Neural cell (in vitro differentiated cells): ENCODE measurements around the gene RMP24.

Experiments used
- H2AFZ ChIP-seq: fragments of 200-600, 300-800 bp; sonication (generic), shearing (Covaris generic); 2 replicates; pipeline ENCODE4 v1.6.0; 2014; ENCODE audit warnings: low read depth, mild to moderate bottlenecking, antibody characterized with exemption, low read length, moderate library complexity
- H3F3A ChIP-seq: fragments of 200-600 bp; shearing (Covaris generic); 2 replicates; pipeline ENCODE4 v1.6.1; 2016; ENCODE audit warnings: mild to moderate bottlenecking, moderate library complexity, mixed read lengths, antibody characterized with exemption, low read length; ENCODE audit not compliant: insufficient read depth, poor library complexity, severe bottlenecking
- H3K27ac ChIP-seq: fragments of 200-600, 300-800 bp; sonication (generic), shearing (Covaris generic); 2 replicates; pipeline ENCODE4 v1.5.1; 2014; ENCODE audit warnings: mild to moderate bottlenecking, low read length, moderate library complexity
- H3K27me3 ChIP-seq: fragments of 300-800, 200-600 bp; sonication (generic), shearing (Covaris generic); 2 replicates; pipeline ENCODE4 v1.6.0; 2014; ENCODE audit warnings: mild to moderate bottlenecking, low read depth, low read length, moderate library complexity; ENCODE audit not compliant: insufficient read depth
- H3K36me3 ChIP-seq: fragments of 300-800, 200-600 bp; sonication (generic), shearing (Covaris generic); 2 replicates; pipeline ENCODE4 v1.5.1; 2014; ENCODE audit warnings: mild to moderate bottlenecking, antibody characterized with exemption, low read length, moderate library complexity; ENCODE audit not compliant: insufficient read depth
- H3K4me2 ChIP-seq: fragments of 300-800, 200-600 bp; sonication (generic), shearing (Covaris generic); 2 replicates; pipeline ENCODE4 v1.6.0; 2014; ENCODE audit warnings: mild to moderate bottlenecking, low read length
- H3K4me3 ChIP-seq: fragments of 300-800, 200-600 bp; sonication (generic), shearing (Covaris generic); 2 replicates; pipeline ENCODE4 v1.5.1; 2014; ENCODE audit warnings: mild to moderate bottlenecking, low read length, moderate library complexity
- H3K79me2 ChIP-seq: fragments of 200-600 bp; shearing (Covaris generic); replicated peaks from 2 replicates; pipeline ENCODE4 v1.6.0; 2014; ENCODE audit warnings: mild to moderate bottlenecking, low read length, moderate library complexity; ENCODE audit not compliant: insufficient read depth
- H3K9ac ChIP-seq: fragments of 300-800, 200-600 bp; sonication (generic), shearing (Covaris generic); 2 replicates; pipeline ENCODE4 v1.6.1; 2016; ENCODE audit warnings: mild to moderate bottlenecking, low read length, mixed read lengths
- H3K9me2 ChIP-seq: fragments of 200-600 bp; shearing (Covaris generic); 2 replicates; pipeline ENCODE4 v1.6.1; 2016; ENCODE audit warnings: mild to moderate bottlenecking, low read length, mixed read lengths; ENCODE audit not compliant: insufficient read depth
- H3K9me3 ChIP-seq: fragments of 200-600, 300-800 bp; sonication (generic), shearing (Covaris generic); 2 replicates; pipeline ENCODE4 v1.6.1; 2016; ENCODE audit warnings: mild to moderate bottlenecking, mixed run types, low read length, moderate library complexity, mixed read lengths
- H4K20me1 ChIP-seq: fragments of 200-600 bp; shearing (Covaris generic); 2 replicates; pipeline ENCODE4 v1.6.1; 2016; ENCODE audit warnings: mild to moderate bottlenecking, mixed run types; ENCODE audit not compliant: insufficient read depth
- EP300 ChIP-seq: fragments of 450-650 bp; conservative IDR thresholded peaks from 2 replicates; pipeline ENCODE4 v1.6.1; 2014; ENCODE audit warnings: antibody characterized with exemption, mild to moderate bottlenecking, moderate library complexity; ENCODE audit not compliant: poor library complexity, severe bottlenecking
- EZH2 ChIP-seq: fragments of 200-600, 300-800 bp; shearing (Covaris generic), sonication (generic); IDR thresholded peaks from 2 replicates; pipeline ENCODE4 v1.6.1; 2014; ENCODE audit warnings: antibody characterized with exemption, low read length, borderline replicate concordance, mild to moderate bottlenecking; ENCODE audit not compliant: insufficient read depth, poor library complexity, severe bottlenecking
- MXI1 ChIP-seq: fragments of 450-650 bp; conservative IDR thresholded peaks from 2 replicates; pipeline ENCODE4 v1.6.1; 2014; ENCODE audit warnings: antibody characterized with exemption, mild to moderate bottlenecking; ENCODE audit not compliant: poor library complexity, severe bottlenecking
- POLR2AphosphoS5 ChIP-seq: IDR thresholded peaks from 2 replicates; pipeline ENCODE4 v1.6.1; 2012
- RAD21 ChIP-seq: fragments of 450-650 bp; conservative IDR thresholded peaks from 2 replicates; pipeline ENCODE4 v1.6.1; 2014; ENCODE audit warnings: antibody characterized with exemption, mild to moderate bottlenecking, moderate library complexity
- REST ChIP-seq: IDR thresholded peaks from 2 replicates; pipeline ENCODE4 v1.6.1; 2012; ENCODE audit warnings: borderline replicate concordance
- SMC3 ChIP-seq: fragments of 450-650 bp; conservative IDR thresholded peaks from 2 replicates; pipeline ENCODE4 v1.6.1; 2014; ENCODE audit warnings: antibody characterized with exemption, mild to moderate bottlenecking, moderate library complexity; ENCODE audit not compliant: poor library complexity
- TAF1 ChIP-seq: IDR thresholded peaks from 2 replicates; pipeline ENCODE4 v1.6.1; 2012; ENCODE audit warnings: low read depth
- TF ChIP-seq, protein P1 (sequence below): fragments of 450-650 bp; IDR thresholded peaks from 2 replicates; pipeline ENCODE4 v1.5.1; 2014; ENCODE audit warnings: antibody characterized with exemption, mild to moderate bottlenecking, moderate library complexity; ENCODE audit not compliant: poor library complexity, severe bottlenecking

RMP24 gene

GRCh38 chr18:35953688-35954087 is 18.8 kb upstream of the RMP24 start:
- TF ChIP-seq REST, result no peak
- no peak for TF ChIP-seq SMC3
- no peak for TF ChIP-seq RAD21
- TF ChIP-seq MXI1, result no peak

GRCh38 chr18:35956226-35956625 is 16.3 kb upstream of the RMP24 start:
- H2AFZ ChIP-seq, result no peak overlapping the region
- no peak overlapping the region for H3K9ac ChIP-seq
- no peak overlapping the region for H3K4me3 ChIP-seq
- no peaks in the 10 kb centered on the region for H4K20me1 ChIP-seq
- TF ChIP-seq REST, result no peak
- no peak for TF ChIP-seq RAD21
- TF ChIP-seq EZH2, result no peak
- TF ChIP-seq, protein P1, sequence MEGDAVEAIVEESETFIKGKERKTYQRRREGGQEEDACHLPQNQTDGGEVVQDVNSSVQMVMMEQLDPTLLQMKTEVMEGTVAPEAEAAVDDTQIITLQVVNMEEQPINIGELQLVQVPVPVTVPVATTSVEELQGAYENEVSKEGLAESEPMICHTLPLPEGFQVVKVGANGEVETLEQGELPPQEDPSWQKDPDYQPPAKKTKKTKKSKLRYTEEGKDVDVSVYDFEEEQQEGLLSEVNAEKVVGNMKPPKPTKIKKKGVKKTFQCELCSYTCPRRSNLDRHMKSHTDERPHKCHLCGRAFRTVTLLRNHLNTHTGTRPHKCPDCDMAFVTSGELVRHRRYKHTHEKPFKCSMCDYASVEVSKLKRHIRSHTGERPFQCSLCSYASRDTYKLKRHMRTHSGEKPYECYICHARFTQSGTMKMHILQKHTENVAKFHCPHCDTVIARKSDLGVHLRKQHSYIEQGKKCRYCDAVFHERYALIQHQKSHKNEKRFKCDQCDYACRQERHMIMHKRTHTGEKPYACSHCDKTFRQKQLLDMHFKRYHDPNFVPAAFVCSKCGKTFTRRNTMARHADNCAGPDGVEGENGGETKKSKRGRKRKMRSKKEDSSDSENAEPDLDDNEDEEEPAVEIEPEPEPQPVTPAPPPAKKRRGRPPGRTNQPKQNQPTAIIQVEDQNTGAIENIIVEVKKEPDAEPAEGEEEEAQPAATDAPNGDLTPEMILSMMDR, result no peak
- no peak for TF ChIP-seq TAF1
- no peak for TF ChIP-seq SMC3
- no peak for TF ChIP-seq EP300
- TF ChIP-seq POLR2AphosphoS5, result no peak
- TF ChIP-seq MXI1, result no peak
- no peaks in the 10 kb centered on the region for H3F3A ChIP-seq
- no peaks in the 10 kb centered on the region for H3K79me2 ChIP-seq
- no peaks in the 10 kb centered on the region for H3K36me3 ChIP-seq
- H3K27ac ChIP-seq, result no peak overlapping the region
- no peaks in the 10 kb centered on the region for H3K9me2 ChIP-seq
- no peaks in the 10 kb centered on the region for H3K27me3 ChIP-seq
- no peaks in the 10 kb centered on the region for H3K9me3 ChIP-seq
- no peak overlapping the region for H3K4me2 ChIP-seq

More at GRCh38 chr18:35953688-35954087, 18.8 kb upstream of the RMP24 start:
- no peak overlapping the region for H3K4me2 ChIP-seq
- no peaks in the 10 kb centered on the region for H3K36me3 ChIP-seq
- H3K27ac ChIP-seq, result no peak overlapping the region
- no peak overlapping the region for H3K4me3 ChIP-seq
- no peaks in the 10 kb centered on the region for H3K79me2 ChIP-seq
- no peaks in the 10 kb centered on the region for H3K9me2 ChIP-seq
- peaks cover 13% of the 10 kb centered on the region for H3K27me3 ChIP-seq
- H3F3A ChIP-seq, result no peaks in the 10 kb centered on the region
- no peak overlapping the region for H3K9ac ChIP-seq
- H3K9me3 ChIP-seq, result no peaks in the 10 kb centered on the region
- no peaks in the 10 kb centered on the region for H4K20me1 ChIP-seq
- no peak overlapping the region for H2AFZ ChIP-seq
